Peyer's patch (tissue), 4 donors: Measurements from ENCODE around the gene EBI3. TPM values are rescaled to one million over a fixed set of nuclear protein-coding genes. Genes with fewer than 3 reads are reported as not detected.
"Not testable (repeated sequence)": the region's sequence is repeated elsewhere in the genome, so short reads cannot be mapped to it uniquely, and the experiment has no call there.

Source experiments
- DNase-seq, 3 donors: peaks; one replicate each; pipeline ENCODE4 v3.0.0-alpha.2; 2017 to 2019
- H3K27ac ChIP-seq, 4 donors: fragments of 200-600 bp; sonication (generic); one replicate each; pipeline ENCODE4 v1.5.1; 2016 to 2019
- H3K27me3 ChIP-seq, 2 donors: fragments of 200-600 bp; sonication (generic); one replicate each; pipeline ENCODE4 v1.5.1; 2019
- H3K36me3 ChIP-seq, 3 donors: fragments of 200-600 bp; sonication (generic); one replicate each; pipeline ENCODE4 v1.5.1; 2016 to 2019
- H3K4me1 ChIP-seq, 4 donors: fragments of 200-600 bp; sonication (generic); one replicate each; pipeline ENCODE4 v1.5.1; 2016 to 2019
- H3K4me3 ChIP-seq, 4 donors: fragments of 200-600 bp; sonication (generic); 1 replicate in 3 of 4; 2 replicates in 1 of 4; pipeline ENCODE4 v1.5.1; 2016 to 2019; ENCODE audit warnings: mild to moderate bottlenecking in 1 of 4
- H3K9me3 ChIP-seq, 4 donors: fragments of 200-600 bp; sonication (generic); one replicate each; pipeline ENCODE4 v1.5.1; 2016 to 2019; ENCODE audit warnings: mild to moderate bottlenecking in 1 of 4
- POLR2A ChIP-seq, 2 donors: fragments of 450-650 bp; IDR thresholded peaks; one replicate each; pipeline ENCODE4 v1.5.1; 2017; ENCODE audit warnings: antibody characterized with exemption in 2 of 2, mild to moderate bottlenecking in 2 of 2, moderate library complexity in 2 of 2
- total RNA-seq, 4 donors: library from RNA; depleted of rRNA; stranded (reverse); fragments of >200 nt; gene quantifications; one replicate each; pipeline ENCODE4 v1.1.0, GENCODE V29; 2016
- TF ChIP-seq, protein P1 (sequence below), 6 experiments: fragments of 450-650 bp in 4 of 6; fragments of 200-600 bp in 2 of 6; sonication (generic) in 1 of 6; IDR thresholded peaks; one replicate each; pipeline ENCODE4 v1.5.1; 2017 to 2019; ENCODE audit warnings: antibody characterized with exemption in 6 of 6, mild to moderate bottlenecking in 3 of 6, moderate library complexity in 1 of 6

The EBI3 gene
- total RNA-seq, 4 donors from 2014 or later = 1.4 to 12.4 (median 1.9) TPM; not detected in 1

DNA sequence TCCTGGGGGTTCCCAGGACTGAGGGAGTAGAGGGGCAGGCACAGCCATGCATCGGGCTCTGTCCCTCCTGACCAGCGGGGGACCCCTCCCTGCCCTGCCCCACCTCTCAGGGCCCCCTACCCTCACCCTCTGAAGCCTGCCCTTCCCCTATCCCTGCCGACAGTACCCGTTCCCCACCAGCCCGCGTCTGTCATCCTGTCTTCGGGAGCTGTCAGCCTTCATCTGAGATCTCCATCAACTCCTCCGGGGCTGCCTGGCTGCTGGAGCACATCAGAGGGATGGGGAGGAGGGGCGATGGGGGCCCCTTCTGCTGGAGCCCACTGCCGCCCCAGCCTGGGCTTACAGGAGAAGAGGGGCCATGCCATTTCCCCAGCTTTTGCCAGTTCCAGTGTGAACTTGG, 43.6 kb downstream of the EBI3 start:
- peaks cover 0 to 6% (median 1%) of the 10 kb centered on the region in 4 donors for H3K4me1 ChIP-seq
- DNase-seq = no peak
- H3K27me3 ChIP-seq = no peaks in the 10 kb centered on the region
- H3K9me3 ChIP-seq = no peaks in the 10 kb centered on the region
- TF ChIP-seq POLR2A (IDR thresholded peaks at IDR 0.05) = no peak
- TF ChIP-seq, protein P1, sequence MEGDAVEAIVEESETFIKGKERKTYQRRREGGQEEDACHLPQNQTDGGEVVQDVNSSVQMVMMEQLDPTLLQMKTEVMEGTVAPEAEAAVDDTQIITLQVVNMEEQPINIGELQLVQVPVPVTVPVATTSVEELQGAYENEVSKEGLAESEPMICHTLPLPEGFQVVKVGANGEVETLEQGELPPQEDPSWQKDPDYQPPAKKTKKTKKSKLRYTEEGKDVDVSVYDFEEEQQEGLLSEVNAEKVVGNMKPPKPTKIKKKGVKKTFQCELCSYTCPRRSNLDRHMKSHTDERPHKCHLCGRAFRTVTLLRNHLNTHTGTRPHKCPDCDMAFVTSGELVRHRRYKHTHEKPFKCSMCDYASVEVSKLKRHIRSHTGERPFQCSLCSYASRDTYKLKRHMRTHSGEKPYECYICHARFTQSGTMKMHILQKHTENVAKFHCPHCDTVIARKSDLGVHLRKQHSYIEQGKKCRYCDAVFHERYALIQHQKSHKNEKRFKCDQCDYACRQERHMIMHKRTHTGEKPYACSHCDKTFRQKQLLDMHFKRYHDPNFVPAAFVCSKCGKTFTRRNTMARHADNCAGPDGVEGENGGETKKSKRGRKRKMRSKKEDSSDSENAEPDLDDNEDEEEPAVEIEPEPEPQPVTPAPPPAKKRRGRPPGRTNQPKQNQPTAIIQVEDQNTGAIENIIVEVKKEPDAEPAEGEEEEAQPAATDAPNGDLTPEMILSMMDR (IDR thresholded peaks at IDR 0.05) = no peak
- H3K4me3 ChIP-seq = no peak overlapping the region
- peaks cover 0 to 30% (median 0%) of the 10 kb centered on the region in 3 donors for H3K36me3 ChIP-seq
- no peak overlapping the region for H3K27ac ChIP-seq

DNA sequence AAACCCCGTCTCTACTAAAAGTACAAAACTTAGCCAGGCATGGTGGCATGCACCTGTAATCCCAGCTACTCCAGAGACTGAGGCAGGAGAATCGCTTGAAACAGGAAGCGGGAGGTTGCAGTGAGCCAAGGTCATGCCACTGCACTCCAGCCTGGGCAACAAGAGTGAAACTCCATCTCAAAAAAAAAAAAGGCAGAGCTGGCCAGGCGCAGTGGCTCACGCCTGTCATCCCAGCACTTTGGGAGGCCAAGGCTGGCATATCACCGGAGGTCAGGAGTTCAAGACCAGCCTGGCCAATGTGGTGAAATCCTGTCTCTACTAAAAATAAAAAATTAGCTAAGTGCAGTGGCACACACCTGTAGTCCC, 45.0 kb downstream of the EBI3 start:
- H3K4me3 ChIP-seq, H3K4me1 ChIP-seq, DNase-seq, H3K27ac ChIP-seq, H3K9me3 ChIP-seq, H3K27me3 ChIP-seq: not testable (repeated sequence)
- H3K36me3 ChIP-seq = peaks cover 0 to 17% (median 0%) of the 10 kb centered on the region in 3 donors

DNA sequence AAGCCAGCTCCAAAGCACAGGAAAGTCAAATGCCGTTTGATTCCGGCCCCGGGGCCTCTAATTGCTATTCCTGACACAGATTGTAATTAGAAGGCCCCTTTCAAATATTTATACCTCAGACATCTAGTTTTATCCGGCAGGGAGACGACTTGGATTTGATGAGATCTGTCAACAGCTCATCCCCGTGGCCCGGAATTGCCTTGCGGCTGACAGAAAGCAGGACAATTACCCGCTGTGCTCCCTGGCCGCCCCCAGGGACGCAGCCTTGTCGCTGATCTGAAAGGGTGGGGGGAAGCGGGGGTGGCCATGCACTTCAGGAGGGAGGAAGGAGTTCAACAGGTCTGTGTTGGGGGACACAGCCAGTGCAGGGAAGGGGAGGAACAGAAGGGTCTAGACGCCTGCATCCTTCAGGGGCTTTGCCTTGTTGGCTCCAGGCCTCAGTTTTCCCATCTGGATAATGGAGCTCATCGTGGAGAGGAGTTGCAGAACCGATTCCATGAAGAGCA, 47.9 kb downstream of the EBI3 start:
- TF ChIP-seq, protein P1 (IDR thresholded peaks at IDR 0.05) = no peak
- no peak for TF ChIP-seq POLR2A (IDR thresholded peaks at IDR 0.05)
- peaks cover 0 to 22% of the 10 kb centered on the region in 2 donors for H3K27me3 ChIP-seq
- no peak overlapping the region for H3K27ac ChIP-seq
- peaks cover 0 to 16% (median 12%) of the 10 kb centered on the region in 4 donors for H3K4me1 ChIP-seq
- peaks cover 0 to 2% (median 0%) of the 10 kb centered on the region in 3 donors for H3K36me3 ChIP-seq
- H3K9me3 ChIP-seq = no peaks in the 10 kb centered on the region
- no peak for DNase-seq
- H3K4me3 ChIP-seq = no peak overlapping the region

DNA sequence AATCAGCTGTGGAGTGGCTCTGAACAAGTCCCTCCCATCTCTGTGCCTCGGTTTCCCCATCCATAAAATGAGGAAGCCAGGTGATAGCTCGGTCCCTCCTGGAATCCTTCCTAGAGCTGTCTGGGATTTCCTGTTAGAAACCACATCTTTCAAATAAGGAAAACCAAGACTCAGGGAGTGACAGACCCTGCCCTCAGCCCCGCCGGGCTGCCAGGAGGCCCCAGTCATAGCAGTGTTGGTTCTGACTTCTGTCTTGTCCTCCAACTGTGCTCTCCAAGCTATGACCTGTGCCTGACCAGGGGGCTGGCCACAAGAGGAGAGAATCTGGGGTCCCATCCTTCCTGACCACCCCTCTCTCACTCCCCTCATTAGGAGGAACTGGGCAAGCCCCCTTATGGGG, 48.7 kb downstream of the EBI3 start:
- Histone ChIP-seq H3K9me3 (no peaks in the 10 kb centered on the region), H3K36me3 (no peaks in the 10 kb centered on the region), H3K4me3 (no peak overlapping the region), H3K27ac (no peak overlapping the region), H3K27me3 (peaks cover 0 to 22% of the 10 kb centered on the region in 2 donors), H3K4me1 (peaks cover 0 to 16% (median 12%) of the 10 kb centered on the region in 4 donors)
- DNase-seq = no peak
- TF ChIP-seq, protein P1 (IDR thresholded peaks at IDR 0.05) = no peak
- TF ChIP-seq POLR2A (IDR thresholded peaks at IDR 0.05) = no peak

DNA sequence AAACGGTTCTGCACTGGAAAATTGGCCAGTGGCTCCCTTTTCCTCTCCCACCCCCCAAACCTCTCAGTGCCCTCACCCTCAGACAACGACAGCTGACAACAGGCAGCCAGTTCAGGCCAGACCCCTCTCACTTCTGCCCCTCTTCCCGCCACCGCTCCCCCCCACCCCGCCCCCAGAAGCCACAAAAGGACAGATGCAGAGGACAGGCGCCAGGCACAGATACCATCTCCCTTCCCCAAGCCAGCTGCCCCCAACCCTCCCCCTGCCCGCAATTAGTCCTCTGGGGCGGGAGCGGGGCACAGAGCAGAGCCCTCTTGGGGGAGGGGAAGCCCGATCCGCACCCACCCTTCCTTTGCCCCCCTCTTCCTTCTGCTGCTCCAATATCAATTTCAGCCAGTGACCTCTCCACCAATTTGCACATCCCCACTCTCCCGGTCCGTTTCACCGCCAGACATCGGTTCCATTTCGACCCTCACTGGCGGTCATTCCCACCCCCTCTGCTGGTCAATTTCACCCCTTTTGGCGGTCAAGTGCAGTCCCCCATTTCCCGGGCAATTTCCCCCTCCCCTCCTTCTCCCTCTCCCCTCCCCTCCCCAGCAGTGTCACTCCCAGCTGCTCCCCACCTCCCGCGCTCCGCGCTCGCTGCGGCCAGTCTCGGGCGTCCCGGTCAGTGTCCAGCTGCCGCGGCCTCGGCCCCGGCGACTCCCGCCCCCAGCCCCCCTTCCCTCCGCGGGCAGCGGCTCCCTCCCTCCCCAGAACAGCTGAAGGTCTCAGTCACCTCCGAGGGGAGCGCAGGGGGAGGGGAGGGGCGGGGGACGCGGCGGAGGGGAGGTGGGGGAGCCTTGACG, 49.3 kb downstream of the EBI3 start, which contains the start of gene SHD:
TSS of gene SHD (plus strand) at position 848 of the 848 bp plus-strand sequence. CDS start 798 bp downstream, outside the sequence.
- H3K27me3 ChIP-seq = peaks cover 0 to 22% of the 10 kb centered on the region in 2 donors
- H3K27ac ChIP-seq = no peak within 1 kb of the TSS
- peaks cover 0 to 16% (median 12%) of the 10 kb centered on the region in 4 donors for H3K4me1 ChIP-seq
- H3K36me3 ChIP-seq = no peaks in the 10 kb centered on the region
- H3K4me3 ChIP-seq = peak within 1 kb of the TSS in 3 of 4 donors; percentile 18 to 43 (median 38)
- no peak for TF ChIP-seq POLR2A (IDR thresholded peaks at IDR 0.05)
- TF ChIP-seq, protein P1 (IDR thresholded peaks at IDR 0.05) = no peak
- no peaks in the 10 kb centered on the region for H3K9me3 ChIP-seq
- DNase-seq = no peak

DNA sequence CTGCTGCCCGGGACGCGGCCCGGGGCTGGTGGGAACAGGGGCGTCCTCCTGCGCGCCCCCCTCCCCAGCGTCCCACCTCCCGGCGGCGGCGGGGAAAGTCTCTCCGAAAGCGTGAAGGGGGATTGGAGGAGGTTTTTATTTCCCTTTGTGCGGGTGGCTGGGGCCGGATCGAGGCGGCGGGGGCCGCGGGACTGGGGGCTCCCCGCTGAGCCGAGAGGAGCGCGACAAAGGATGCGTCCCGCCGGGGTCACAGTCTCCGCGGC, 49.9 kb downstream of the EBI3 start:
- TF ChIP-seq POLR2A (IDR thresholded peaks at IDR 0.05) = no peak
- TF ChIP-seq, protein P1 (IDR thresholded peaks at IDR 0.05) = no peak
- peaks cover 0 to 22% of the 10 kb centered on the region in 2 donors for H3K27me3 ChIP-seq
- no peaks in the 10 kb centered on the region for H3K9me3 ChIP-seq
- no peaks in the 10 kb centered on the region for H3K36me3 ChIP-seq
- no peak for DNase-seq
- H3K4me1 ChIP-seq = peaks cover 0 to 16% (median 12%) of the 10 kb centered on the region in 4 donors
- H3K27ac ChIP-seq = no peak overlapping the region
- H3K4me3 ChIP-seq = peak overlapping the region in 3 of 4 donors; percentile 18 to 43 (median 38)
